GM18505 (cell line): ENCODE measurements around the gene BDH1.
"Not testable (repeated sequence)": the region's sequence is repeated elsewhere in the genome, so short reads cannot be mapped to it uniquely, and the experiment has no call there.

Experiments used
- ATAC-seq: cut with Tn5 transposase; IDR thresholded peaks from one replicate; pipeline ENCODE4 v1.9.1; 2021; ENCODE audit not compliant: unreplicated experiment
- POLR2A ChIP-seq: IDR thresholded peaks from 4 replicates; pipeline ENCODE4 v1.6.1; 2011; ENCODE audit warnings: borderline replicate concordance; ENCODE audit not compliant: insufficient read depth, insufficient read length; ENCODE audit errors: extremely low read depth

BDH1 gene

GRCh38 chr3:197522881-197523441, 32.8 kb downstream of the BDH1 start:
- ATAC-seq: no peak
- no peak for TF ChIP-seq POLR2A

GRCh38 chr3:197522183-197522715, 33.5 kb downstream of the BDH1 start:
- no peak for TF ChIP-seq POLR2A
- ATAC-seq: no peak

- no peak for ATAC-seq
- TF ChIP-seq POLR2A: no peak
These were observed 34.2 kb downstream of the BDH1 start for GRCh38 chr3:197521277-197522182.

DNA sequence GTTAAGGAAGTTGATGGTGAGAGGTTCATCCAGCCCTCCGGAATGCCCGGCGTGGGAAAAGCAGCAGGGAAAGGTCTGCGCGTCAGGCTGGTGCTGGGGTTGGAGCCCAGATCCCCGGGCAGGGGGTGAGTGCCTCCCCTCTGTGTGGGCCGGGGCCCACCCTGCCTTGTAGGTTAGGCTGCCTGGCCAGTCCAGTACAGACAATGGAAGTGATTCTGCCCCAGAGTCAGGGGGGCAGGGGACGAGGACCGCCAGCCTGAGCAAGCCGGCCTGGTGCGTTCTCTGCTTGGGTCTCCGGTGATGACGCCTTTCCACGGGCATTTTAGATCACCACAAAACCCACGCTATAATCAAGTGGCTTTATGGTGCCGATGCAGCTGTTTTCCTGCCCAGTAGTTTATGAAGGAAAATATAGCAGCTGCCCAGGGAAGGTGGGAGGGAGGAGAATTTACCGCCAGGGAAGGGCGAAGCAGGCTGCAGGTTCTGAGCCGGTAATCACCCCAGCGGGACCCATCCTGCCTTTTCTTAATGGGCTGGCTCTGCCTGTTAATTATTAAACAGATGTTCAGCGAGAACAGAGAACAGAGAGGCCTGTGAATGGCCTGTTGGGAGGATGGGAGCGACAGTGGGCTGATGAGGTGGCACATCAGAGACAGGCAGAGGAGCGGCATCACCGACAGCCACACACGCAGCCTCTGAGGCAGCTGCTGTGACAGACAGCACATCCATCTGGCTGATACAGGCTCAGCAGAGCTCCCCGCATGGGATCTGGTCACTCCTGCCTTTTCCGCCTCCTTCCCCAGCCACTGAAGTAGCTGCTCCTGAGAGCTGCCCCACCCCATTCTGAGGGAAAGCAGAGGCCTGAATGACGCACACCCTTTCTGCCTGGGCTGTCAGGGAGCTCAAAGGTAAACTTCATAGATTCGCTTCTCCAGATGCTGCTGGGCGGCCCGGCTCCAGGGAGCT, 35.2 kb downstream of the BDH1 start:
- no peak for ATAC-seq
- no peak for TF ChIP-seq POLR2A

GRCh38 chr3:197519801-197520211, 36.0 kb downstream of the BDH1 start:
- TF ChIP-seq POLR2A: no peak
- no peak for ATAC-seq

GRCh38 chr3:197518881-197519421, 36.8 kb downstream of the BDH1 start:
- ATAC-seq: no peak
- no peak for TF ChIP-seq POLR2A

- ATAC-seq: not testable (repeated sequence)
These were observed 37.7 kb downstream of the BDH1 start for GRCh38 chr3:197517922-197518683.

DNA sequence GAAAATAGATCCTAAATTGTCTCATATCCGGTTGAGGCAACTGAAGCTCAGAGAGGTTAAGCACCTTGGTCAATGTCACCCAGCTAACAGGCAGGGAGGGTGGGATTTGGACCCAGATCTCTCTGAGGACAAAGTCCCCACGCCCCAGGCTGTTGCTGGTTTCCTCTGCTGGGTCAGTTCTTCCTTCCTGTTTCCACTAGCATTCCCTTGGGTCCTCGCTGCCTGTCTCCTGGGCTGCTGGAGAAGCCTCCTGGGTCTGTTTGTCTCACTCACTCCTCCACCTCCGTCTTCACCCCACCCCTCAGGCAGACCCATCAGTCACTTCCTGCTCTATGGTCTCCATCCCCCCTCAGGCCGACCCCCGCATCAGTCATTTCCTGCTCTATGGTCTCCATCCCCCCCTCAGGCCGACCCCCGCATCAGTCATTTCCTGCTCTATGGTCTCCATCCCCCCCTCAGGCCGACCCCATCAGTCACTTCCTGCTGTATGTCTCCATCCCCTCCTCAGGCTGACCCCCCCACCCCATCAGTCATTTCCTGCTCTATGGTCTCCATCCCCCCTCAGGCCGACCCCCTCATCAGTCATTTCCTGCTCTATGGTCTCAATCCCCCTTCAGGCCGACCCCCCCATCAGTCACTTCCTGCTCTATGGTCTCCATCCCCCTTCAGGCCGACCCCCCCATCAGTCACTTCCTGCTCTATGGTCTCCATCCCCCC, 38.7 kb downstream of the BDH1 start:
- ATAC-seq: not testable (repeated sequence)

DNA sequence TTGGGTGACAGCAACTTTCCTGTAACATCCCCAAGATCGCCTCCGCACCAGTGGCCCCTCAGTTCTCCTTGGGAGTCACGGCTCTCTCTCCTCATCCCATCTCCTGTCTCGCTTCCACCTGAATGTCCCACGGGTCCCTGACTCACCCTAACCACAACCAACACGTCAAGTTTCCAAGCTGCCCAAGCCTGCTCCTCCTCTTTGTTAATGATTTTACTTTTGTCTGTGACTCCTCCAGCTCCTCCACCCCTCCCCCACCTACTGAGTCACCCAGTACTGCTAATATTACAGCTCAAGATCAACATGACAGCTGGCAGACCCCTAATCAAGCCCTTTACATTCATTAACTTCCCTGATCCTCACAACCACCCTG, 39.3 kb downstream of the BDH1 start:
- no peak for ATAC-seq
- no peak for TF ChIP-seq POLR2A

DNA sequence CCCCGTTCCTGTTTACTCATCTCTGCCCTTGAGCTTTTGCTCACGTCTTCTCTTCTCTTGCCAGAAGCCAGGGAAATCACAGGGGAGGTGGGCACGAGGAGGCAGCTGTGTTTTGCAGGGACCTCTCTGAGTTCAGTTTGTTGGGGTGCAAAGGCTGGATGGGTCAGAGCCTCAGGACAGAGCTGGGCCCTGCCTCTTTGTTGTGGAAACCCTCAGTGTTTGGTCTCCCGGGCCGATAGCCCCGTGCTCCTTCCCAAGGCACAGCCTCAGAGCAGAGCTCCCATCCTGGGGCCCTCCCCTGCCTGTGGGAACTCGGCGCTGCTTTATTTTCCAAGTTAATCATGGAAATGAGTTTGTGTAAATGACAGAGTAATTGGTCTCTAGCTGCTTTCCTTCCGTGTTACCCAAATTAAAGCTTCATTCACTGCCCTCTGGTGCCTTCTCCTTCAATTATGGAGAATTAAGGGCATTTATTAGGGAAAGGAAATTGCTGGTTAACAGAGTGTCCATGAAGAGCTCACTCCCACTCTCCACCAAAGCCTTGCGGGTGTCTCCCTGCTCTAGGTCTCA, 40.9 kb downstream of the BDH1 start:
- TF ChIP-seq POLR2A: no peak
- no peak for ATAC-seq

- ATAC-seq: no peak
- TF ChIP-seq POLR2A: no peak
These were observed 41.6 kb downstream of the BDH1 start for GRCh38 chr3:197513953-197514785.
